A549 (cell line): ENCODE data around the gene GPATCH4. TPM values are rescaled to one million over a fixed set of nuclear protein-coding genes. Genes with fewer than 3 reads are reported as not detected.
A peak's percentile ranks its signal among the peaks of the same experiment; 100 is the strongest.

Source experiments
- ATAC-seq, 2 experiments: fragments of 200-7000 bp in 1 of 2; fragments of >200 bp in 1 of 2; cut with Nextera tagmentation in 1 of 2; cut with Tn5 transposase in 1 of 2; 3 replicates each; pipeline versions ENCODE4 v1.8.0 to v1.9.1; 2018 to 2020; ENCODE audit warnings: mild to moderate bottlenecking in 1 of 2, moderate library complexity in 1 of 2
- CTCF ChIA-PET: fragments of 300-600 bp; sonication (Branson Sonifier 250); formaldehyde crosslinking; extraction: SDS; loops from one replicate; lab custom pipeline; 2021; ENCODE audit warnings: antibody characterized with exemption, inconsistent platforms; lab: Yijun Ruan, JAX
- POLR2A ChIA-PET: fragments of 350-600 bp; formaldehyde crosslinking; extraction: SDS; loops from one replicate; lab custom pipeline; 2021; ENCODE audit warnings: antibody characterized with exemption, inconsistent platforms; lab: Yijun Ruan, JAX
- DNase-seq, 2 experiments: peaks; one replicate each; pipeline versions ENCODE4 v3.0.0 to v3.0.0-alpha.2; 2011 to 2016; ENCODE audit warnings: low read depth in 1 of 2, low spot score in 1 of 2
- FAIRE-seq: peaks from 2 replicates; lab custom pipeline; 2011; peaks lifted over from hg19 to GRCh38; lab: Jason Lieb, UNC
- H3K27ac ChIP-seq, 2 experiments: fragments of >200 bp; sonication (Bioruptor Twin); formaldehyde crosslinking; 3 replicates each; pipeline ENCODE4 v1.5.1; 2016 to 2017
- H3K4me1 ChIP-seq: fragments of >200 bp; sonication (Bioruptor Twin); formaldehyde crosslinking; 3 replicates; pipeline ENCODE4 v1.6.1; 2016
- H3K4me2 ChIP-seq: fragments of >200 bp; sonication (Bioruptor Twin); formaldehyde crosslinking; 3 replicates; pipeline ENCODE4 v1.6.1; 2016
- H3K4me3 ChIP-seq: fragments of >200 bp; sonication (Bioruptor Twin); formaldehyde crosslinking; 3 replicates; pipeline ENCODE4 v1.5.1; 2016
- H3K9me3 ChIP-seq: fragments of >200 bp; sonication (Bioruptor Twin); formaldehyde crosslinking; 3 replicates; pipeline ENCODE4 v1.6.1; 2016
- E2F6 ChIP-seq: IDR thresholded peaks from 2 replicates; pipeline ENCODE4 v1.6.1; 2012; ENCODE audit warnings: low read depth, borderline replicate concordance
- FOXS1 ChIP-seq: fragments of 250-450 bp; sonication (Bioruptor Pico); IDR thresholded peaks from 2 replicates; pipeline ENCODE4 v1.5.0; 2020; ENCODE audit warnings: mild to moderate bottlenecking, moderate library complexity
- HDAC2 ChIP-seq: fragments of 200-600 bp; sonication (generic); IDR thresholded peaks from 2 replicates; pipeline ENCODE4 v1.6.1; 2016
- HES2 ChIP-seq: fragments of >200 bp; sonication (Bioruptor Twin); formaldehyde crosslinking; IDR thresholded peaks from 2 replicates; pipeline ENCODE4 v1.6.1; 2016
- JUN ChIP-seq, 2 experiments: fragments of >200 bp; sonication (Bioruptor Twin); formaldehyde crosslinking; IDR thresholded peaks; 2 replicates in 1 of 2; 3 replicates in 1 of 2; pipeline ENCODE4 v1.6.1; 2016 to 2017
- JUNB ChIP-seq: fragments of >200 bp; sonication (Bioruptor Twin); formaldehyde crosslinking; IDR thresholded peaks from 2 replicates; pipeline ENCODE4 v1.6.1; 2016
- KDM1A ChIP-seq: fragments of 200-600 bp; sonication (generic); IDR thresholded peaks from 2 replicates; pipeline ENCODE4 v1.6.1; 2016; ENCODE audit warnings: low read depth, mild to moderate bottlenecking
- KDM5A ChIP-seq: fragments of 200-600 bp; sonication (generic); IDR thresholded peaks from 2 replicates; pipeline ENCODE4 v1.6.1; 2016; ENCODE audit warnings: antibody characterized with exemption, mild to moderate bottlenecking
- MAX ChIP-seq: IDR thresholded peaks from 2 replicates; pipeline ENCODE4 v1.6.1; 2012
- MAZ ChIP-seq: fragments of 150-350 bp; IDR thresholded peaks from 2 replicates; pipeline ENCODE4 v1.6.1; 2014; ENCODE audit warnings: antibody characterized with exemption, low read depth, low read length, borderline replicate concordance
- MYC ChIP-seq: IDR thresholded peaks from 2 replicates; pipeline ENCODE4 v1.6.1; 2012; ENCODE audit warnings: mild to moderate bottlenecking, inconsistent platforms, low read length, improper control_type of control experiment, borderline replicate concordance
- NFE2L2 ChIP-seq: fragments of 150-350 bp; conservative IDR thresholded peaks from 2 replicates; pipeline ENCODE4 v1.6.1; 2014; ENCODE audit warnings: low read length
- POLR2A ChIP-seq: IDR thresholded peaks from 2 replicates; pipeline ENCODE4 v1.6.1; 2012; ENCODE audit warnings: mild to moderate bottlenecking, low read length
- RAD21 ChIP-seq, 2 experiments: fragments of >200 bp in 1 of 2; sonication (Bioruptor Twin) in 1 of 2; formaldehyde crosslinking in 1 of 2; IDR thresholded peaks in 1 of 2; conservative IDR thresholded peaks in 1 of 2; 2 replicates in 1 of 2; 3 replicates in 1 of 2; pipeline ENCODE4 v1.6.1; 2012 to 2018; ENCODE audit warnings: inconsistent platforms in 1 of 2
- REST ChIP-seq: fragments of 200-600 bp; sonication (generic); IDR thresholded peaks from 2 replicates; pipeline ENCODE4 v1.6.1; 2016; ENCODE audit warnings: antibody characterized with exemption, mild to moderate bottlenecking, moderate library complexity
- TP53 ChIP-seq: fragments of 250-450 bp; sonication (Bioruptor Pico); IDR thresholded peaks from 2 replicates; pipeline ENCODE4 v1.5.0; 2021; ENCODE audit warnings: mild to moderate bottlenecking, moderate library complexity
- WGBS: methylation state at CpG from one replicate; pipeline ENCODE4 v1.1.6; 2017; ENCODE audit errors: missing lambda C conversion rate; 5-methylcytosine and 5-hydroxymethylcytosine counted together
- polyA plus RNA-seq, 4 experiments: library from polyadenylated mRNA; depleted of rRNA in 3 of 4; stranded (reverse); fragments of >200 nt; fragmentation: RNase III in 1 of 4; extraction: RNeasy Plus Mini Kit Qiagen cat#74134 plus additional on column Dnase treatment in 1 of 4; gene quantifications; 2 replicates in 3 of 4; 3 replicates in 1 of 4; pipeline ENCODE4 v1.2.3, GENCODE V29; 2011 to 2017

Gene GPATCH4
- polyA plus RNA-seq, 2 of the 4 experiments (the other 2 are of a cell fraction), result 68.1 to 85.2 TPM

GRCh38 chr1:156549831-156550230 lies 51.4 kb downstream of the GPATCH4 start:
- Histone ChIP-seq H3K4me2 (no peak overlapping the region), H3K4me1 (peaks cover 20% of the 10 kb centered on the region), H3K4me3 (no peak overlapping the region), H3K27ac (no peak overlapping the region), H3K9me3 (no peaks in the 10 kb centered on the region)
- no peak for DNase-seq
- ATAC-seq, result no peak; a peak in 1 of 6 replicates
- ChIA-PET POLR2A (no interaction called here), CTCF (interaction anchor here (1.2 to 1.8 kb wide), 4 partner anchors 13 to 110 kb away, joined by 3 to 6 read pairs (median 5); partner anchors contain the start of gene MEF2D)
- TF ChIP-seq KDM1A (no peak), NFE2L2 (no peak), JUN (IDR thresholded peaks at IDR 0.05) (no peak), REST (no peak), TP53 (CRISPR knock-in tag) (no peak)
- FAIRE-seq, result no peak
- 100% methylated on average over 1 of the region's 1 CpG for WGBS

GRCh38 chr1:156549390-156549789 lies 51.9 kb downstream of the GPATCH4 start:
- POLR2A ChIA-PET, result no interaction called here
- 83% methylated on average over 2 of the region's 2 CpGs for WGBS
- FAIRE-seq, result no peak

GRCh38 chr1:156547982-156548381 lies 53.3 kb downstream of the GPATCH4 start:
- Histone ChIP-seq H3K4me1 (peaks cover 18% of the 10 kb centered on the region), H3K4me3 (no peak overlapping the region), H3K27ac (no peak overlapping the region), H3K4me2 (no peak overlapping the region), H3K9me3 (no peaks in the 10 kb centered on the region)
- CTCF ChIA-PET, result interaction anchor here (1.0 to 1.2 kb wide), 3 partner anchors 47 to 79 kb away, joined by 3 to 4 read pairs (median 3); no protein-coding TSS in a partner anchor
- 88% methylated on average over 9 of the region's 9 CpGs for WGBS
- FAIRE-seq (no peak), ATAC-seq (no peak), DNase-seq (no peak)
- TF ChIP-seq E2F6, result no peak
- TF ChIP-seq HDAC2, result no peak
- no peak for TF ChIP-seq RAD21 (conservative IDR thresholded peaks at IDR 0.05 in 1 of 2, IDR thresholded peaks at IDR 0.05 in 1 of 2)
- no peak for TF ChIP-seq FOXS1 (CRISPR knock-in tag)
- no peak for TF ChIP-seq MAX
- no peak for TF ChIP-seq JUNB
- POLR2A ChIA-PET, result interaction anchor here (0.6 kb wide), 1 partner anchor 34 kb away, joined by 3 read pairs; no protein-coding TSS in a partner anchor

More at GRCh38 chr1:156549390-156549789, 51.9 kb downstream of the GPATCH4 start:
- no peaks in the 10 kb centered on the region for H3K9me3 ChIP-seq
- H3K4me1 ChIP-seq, result peaks cover 20% of the 10 kb centered on the region
- H3K4me3 ChIP-seq, result no peak overlapping the region
- CTCF ChIA-PET, result interaction anchor here (1.2 kb wide), 1 partner anchor 110 kb away, joined by 3 read pairs; no protein-coding TSS in a partner anchor
- H3K4me2 ChIP-seq, result no peak overlapping the region
- ATAC-seq (peak in 1 of 2 experiments; percentile 43; a peak in 3 of 6 replicates), DNase-seq (no peak)
- TF ChIP-seq HDAC2 (no peak), KDM5A (no peak), HES2 (no peak), JUNB (no peak), POLR2A (no peak), MAZ (no peak), MAX (no peak), MYC (no peak)
- no peak overlapping the region for H3K27ac ChIP-seq
